Astrocyte of the spinal cord (primary cell): ENCODE data around the gene SETD2.

Source experiments
- DNase-seq: peaks from one replicate; pipeline ENCODE4 v3.0.0; 2011; ENCODE audit warnings: low read depth, low spot score
- H3K4me3 ChIP-seq: 2 replicates; pipeline ENCODE4 v1.5.1; 2011; ENCODE audit warnings: low read depth, mild to moderate bottlenecking, low read length, moderate library complexity
- in situ Hi-C: cut with HindIII; loops from 2 replicates; pipeline ENCODE4 v1.10.0; 2017; ENCODE audit warnings: low sequenced_read_pairs
- TF ChIP-seq, protein P1 (sequence below): IDR thresholded peaks from 2 replicates; pipeline ENCODE4 v1.5.1; 2012; ENCODE audit warnings: low read depth, mild to moderate bottlenecking, low read length, inconsistent platforms

Gene SETD2

DNA sequence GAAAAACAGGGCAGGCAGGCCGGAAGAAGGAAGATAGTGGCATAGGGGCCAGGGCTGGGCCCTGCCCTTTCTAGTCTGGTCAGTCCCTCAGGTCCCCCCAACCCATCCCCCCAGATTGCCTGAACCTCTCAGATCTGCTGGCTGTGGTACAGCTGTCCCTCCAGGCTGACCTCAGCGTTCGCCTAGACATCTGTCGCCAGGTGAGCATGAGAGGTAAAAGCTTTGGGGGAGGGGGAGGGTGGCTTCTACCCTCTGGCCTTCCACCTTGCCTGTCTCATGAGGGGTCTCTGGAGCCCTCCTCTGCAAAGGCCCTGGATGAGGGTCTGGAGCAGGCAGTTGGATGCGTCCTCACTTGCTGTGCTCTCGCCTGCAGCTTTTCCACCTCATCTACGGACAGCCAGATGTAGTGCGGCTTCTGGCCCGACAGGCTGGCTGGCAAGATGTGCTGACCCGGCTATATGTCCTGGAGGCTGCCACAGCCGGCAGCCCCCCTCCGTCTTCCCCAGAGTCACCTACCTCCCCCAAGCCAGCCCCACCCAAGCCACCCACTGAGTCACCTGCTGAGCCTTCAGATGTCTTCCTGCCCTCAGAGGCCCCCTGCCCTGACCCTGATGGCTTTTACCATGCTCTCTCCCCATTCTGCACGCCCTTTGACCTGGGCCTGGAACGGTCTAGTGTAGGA is 164.3 kb downstream of the SETD2 start:
- TF ChIP-seq, protein P1, sequence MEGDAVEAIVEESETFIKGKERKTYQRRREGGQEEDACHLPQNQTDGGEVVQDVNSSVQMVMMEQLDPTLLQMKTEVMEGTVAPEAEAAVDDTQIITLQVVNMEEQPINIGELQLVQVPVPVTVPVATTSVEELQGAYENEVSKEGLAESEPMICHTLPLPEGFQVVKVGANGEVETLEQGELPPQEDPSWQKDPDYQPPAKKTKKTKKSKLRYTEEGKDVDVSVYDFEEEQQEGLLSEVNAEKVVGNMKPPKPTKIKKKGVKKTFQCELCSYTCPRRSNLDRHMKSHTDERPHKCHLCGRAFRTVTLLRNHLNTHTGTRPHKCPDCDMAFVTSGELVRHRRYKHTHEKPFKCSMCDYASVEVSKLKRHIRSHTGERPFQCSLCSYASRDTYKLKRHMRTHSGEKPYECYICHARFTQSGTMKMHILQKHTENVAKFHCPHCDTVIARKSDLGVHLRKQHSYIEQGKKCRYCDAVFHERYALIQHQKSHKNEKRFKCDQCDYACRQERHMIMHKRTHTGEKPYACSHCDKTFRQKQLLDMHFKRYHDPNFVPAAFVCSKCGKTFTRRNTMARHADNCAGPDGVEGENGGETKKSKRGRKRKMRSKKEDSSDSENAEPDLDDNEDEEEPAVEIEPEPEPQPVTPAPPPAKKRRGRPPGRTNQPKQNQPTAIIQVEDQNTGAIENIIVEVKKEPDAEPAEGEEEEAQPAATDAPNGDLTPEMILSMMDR, result no peak
- H3K4me3 ChIP-seq, result no peak overlapping the region
- in situ Hi-C loops, result no loop called here

DNA sequence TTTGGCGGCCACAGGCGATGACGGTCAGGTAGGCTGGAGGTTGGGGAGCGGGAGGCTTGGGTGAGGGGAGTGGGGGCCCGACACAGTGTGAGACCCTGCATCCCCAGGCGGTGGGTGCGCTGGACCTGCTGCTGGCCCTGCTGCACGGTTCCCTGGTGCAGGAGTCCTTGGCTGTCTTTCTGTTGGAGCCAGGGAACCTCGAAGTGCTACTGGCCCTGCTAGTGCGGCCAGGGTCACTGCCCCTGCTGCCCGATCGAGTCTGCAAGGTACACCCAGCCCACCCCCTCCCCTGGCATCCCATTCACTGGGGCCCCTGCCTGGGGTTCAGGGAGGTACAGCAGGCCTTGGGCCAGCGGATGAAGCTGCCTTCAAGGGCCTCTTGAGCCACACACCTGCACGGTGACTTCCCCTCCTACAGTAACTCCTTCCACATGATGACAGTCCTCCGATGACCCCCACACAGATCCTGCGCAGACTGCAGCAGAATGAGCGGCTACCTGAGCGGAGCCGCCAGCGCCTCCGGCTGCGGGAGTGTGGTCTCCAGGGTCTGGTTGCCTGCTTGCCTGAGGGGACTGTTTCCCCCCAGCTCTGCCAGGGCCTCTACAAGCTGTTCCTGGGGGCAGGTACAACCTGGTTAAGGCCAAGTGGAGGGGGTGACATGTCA is 164.9 kb downstream of the SETD2 start:
- no peak overlapping the region for H3K4me3 ChIP-seq
- TF ChIP-seq, protein P1, result no peak
- in situ Hi-C loops, result no loop called here
- DNase-seq, result no peak

More for the DNA sequence above, 164.3 kb downstream of the SETD2 start:
- no peak for DNase-seq

DNA sequence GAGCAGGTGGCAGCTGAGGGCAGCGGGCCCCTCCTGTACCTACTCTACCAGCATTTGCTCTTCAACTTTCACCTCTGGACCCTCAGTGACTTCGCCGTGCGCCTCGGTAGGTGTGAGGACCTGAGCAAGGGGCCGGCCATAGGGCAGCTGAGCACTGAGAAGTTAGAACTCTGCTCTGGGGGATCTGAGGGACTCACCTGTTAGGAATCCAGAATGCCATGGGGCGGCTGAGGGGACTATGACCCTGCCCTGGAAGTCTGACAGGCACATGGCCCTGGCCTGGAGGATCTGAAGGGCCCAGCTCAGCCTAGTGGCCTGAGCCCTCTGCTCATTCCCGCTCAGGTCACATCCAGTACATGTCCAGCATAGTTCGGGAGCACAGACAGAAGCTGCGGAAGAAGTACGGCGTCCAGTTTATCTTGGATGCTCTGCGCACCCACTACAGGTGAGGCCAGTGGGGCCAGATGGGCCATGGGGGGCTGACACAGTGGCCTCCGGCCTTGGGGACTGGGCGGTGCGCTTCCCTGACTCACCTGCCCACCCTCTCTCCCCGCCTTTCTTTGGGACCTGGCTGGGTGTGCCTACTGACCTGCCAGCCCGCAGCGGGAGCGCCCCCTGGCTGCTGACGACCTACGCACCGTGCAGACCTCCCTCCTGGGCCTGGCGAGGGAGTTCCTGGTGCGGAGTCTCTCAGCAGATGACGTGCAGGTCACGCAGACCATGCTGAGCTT is 165.6 kb downstream of the SETD2 start:
- peak; percentile 47 for DNase-seq
- in situ Hi-C loops, result no loop called here
- no peak overlapping the region for H3K4me3 ChIP-seq

DNA sequence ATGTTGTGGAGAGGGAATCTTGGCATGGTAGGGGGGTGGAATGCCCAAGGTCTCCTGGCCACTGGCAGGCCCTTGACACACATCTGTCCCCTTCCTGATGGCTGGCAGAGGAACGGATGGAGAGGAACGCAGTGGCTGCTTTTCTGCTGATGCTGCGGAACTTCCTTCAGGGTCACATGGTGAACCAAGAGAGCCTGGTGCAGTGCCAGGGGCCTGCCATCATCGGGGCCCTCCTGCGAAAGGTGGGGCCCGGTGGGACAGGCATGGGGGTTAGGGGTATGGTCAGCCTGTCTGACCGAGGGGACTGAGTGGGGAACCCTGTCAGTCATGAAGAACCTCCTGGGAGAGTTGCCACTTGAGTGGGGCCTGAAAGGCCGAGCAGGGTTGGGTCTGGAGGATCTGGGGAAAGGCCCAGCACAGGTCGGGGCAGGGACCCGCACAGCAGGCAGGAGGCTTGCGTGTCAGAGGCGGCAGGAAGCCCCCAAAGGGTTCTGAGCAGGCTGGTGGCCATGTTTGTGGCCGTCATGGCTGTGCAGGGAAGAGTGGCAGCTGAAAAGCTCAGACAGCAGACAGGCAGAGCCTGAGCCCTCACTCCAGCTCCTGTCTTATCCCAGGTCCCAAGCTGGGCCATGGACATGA is 166.3 kb downstream of the SETD2 start:
- TF ChIP-seq, protein P1, result no peak
- no peak overlapping the region for H3K4me3 ChIP-seq
- DNase-seq, result no peak
- in situ Hi-C loops, result no loop called here

More for the DNA sequence above, 165.6 kb downstream of the SETD2 start:
- TF ChIP-seq, protein P1, result peak; percentile 84

DNA sequence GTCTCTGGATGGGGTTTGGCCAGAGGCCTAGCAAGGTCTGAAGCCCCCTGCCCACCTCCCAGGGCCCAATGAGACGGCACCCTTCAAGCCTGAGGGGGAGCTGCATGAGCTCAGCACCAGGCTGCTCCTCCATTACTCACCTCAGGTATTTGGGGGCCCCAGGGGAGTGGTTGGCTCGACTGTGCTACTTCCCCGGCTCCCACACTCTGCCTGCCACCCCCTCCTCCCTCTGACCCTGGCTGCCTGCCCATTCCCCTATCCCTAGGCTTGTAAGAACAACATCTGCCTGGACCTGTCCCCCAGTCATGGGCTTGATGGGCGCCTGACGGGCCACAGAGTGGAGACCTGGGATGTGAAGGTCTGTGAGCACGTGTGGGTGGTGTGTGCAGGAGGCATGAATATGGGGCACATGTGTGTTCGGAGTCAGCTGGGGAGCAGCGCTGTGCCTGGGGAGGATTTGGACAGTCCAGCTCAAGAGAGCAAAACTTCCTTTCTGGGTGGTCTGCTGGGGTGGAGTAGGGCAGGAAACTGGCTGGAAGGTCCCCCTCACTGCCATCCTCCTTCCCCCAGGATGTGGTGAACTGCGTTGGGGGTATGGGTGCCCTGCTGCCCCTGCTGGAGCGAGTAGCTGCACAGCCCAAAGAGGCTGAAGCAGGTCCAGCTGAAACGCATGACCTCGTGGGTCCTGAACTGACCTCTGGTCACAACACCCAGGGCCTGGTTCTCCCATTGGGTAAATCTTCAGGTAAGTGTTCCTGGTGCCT is 167.0 kb downstream of the SETD2 start:
- no peak for DNase-seq
- TF ChIP-seq, protein P1, result no peak
- in situ Hi-C loops, result no loop called here
- no peak overlapping the region for H3K4me3 ChIP-seq
